Renal pelvis (tissue), 4 donors: ENCODE results near the gene ISOC2. TPM values are rescaled to one million over a fixed set of nuclear protein-coding genes. Genes with fewer than 3 reads are reported as not detected.
"Not testable (repeated sequence)": the region's sequence is repeated elsewhere in the genome, so short reads cannot be mapped to it uniquely, and the experiment has no call there.

Source experiments
- DNase-seq: peaks from one replicate; pipeline ENCODE4 v3.0.0-alpha.2; 2013
- polyA plus RNA-seq, 3 donors: library from polyadenylated mRNA; unstranded; fragments of 120-200 nt; gene quantifications; one replicate each; pipeline ENCODE4 v1.2.1, GENCODE V29; 2013; ENCODE audit not compliant: insufficient read length in 3 of 3

ISOC2 gene
- polyA plus RNA-seq, 3 donors = 42.6 to 52.1 (median 50.0) TPM

GRCh38 chr19:55410168-55410567, 51.3 kb downstream of the ISOC2 start:
- DNase-seq = no peak

DNA sequence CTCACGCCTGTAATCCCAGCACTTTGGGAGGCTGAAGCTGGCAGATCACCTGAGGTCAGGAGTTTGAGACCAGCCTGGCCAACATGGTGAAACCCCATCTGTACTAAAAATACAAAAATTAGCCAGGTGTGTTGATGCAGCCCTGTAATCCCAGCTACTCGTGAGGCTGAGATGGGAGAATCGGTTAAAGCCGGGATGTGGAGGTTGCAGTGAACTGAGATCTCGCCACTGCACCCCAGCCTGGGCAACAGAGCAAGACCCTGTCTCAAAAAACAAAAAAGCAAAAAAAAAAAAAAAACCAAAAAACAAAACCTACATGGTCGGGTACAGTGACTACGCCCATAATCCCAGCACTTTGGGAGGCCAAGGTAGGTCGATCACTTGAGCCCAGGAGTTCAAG, 52.3 kb downstream of the ISOC2 start:
- not testable (repeated sequence) for DNase-seq

- no peak for DNase-seq
Observed at GRCh38 chr19:55408533-55408872, 52.9 kb downstream of the ISOC2 start.

DNA sequence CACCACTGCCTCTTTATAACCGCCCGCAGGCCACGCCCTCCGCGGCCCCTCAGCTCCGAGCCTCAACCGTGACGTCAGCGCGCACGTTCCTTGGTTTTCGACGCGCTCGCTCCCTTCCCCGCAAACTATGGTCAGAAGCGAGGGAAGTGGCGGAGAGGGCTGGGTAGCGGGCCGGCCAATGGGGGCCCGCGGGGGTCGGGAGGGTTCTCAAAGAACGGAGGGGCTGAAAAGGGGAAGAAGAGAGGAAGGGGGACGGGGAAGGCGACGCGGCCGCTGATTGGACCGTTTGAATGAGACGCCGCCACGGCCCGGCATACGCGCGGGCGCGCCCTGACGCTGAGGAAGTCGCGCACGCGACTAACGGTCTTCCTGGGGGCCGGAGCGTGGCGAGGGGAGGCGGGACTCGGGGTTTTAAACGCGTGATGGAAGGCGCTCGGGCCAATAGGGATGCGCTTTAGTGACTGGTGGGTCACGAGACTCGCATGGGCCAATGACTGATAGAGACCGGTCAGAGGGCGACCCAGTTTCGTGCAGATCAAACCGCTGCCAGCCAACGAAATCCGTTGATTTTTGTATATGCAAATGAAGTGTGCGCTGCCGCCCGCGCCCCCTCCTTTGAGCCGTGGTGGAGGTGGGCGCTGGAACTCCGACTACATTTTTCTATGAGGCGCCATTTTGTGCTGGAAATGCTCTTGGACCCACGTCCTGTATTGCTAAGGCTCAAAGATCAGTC, 53.5 kb downstream of the ISOC2 start:
- DNase-seq = peak; percentile 99

GRCh38 chr19:55407550-55407799, 54.0 kb downstream of the ISOC2 start, which contains the start of gene UBE2S:
UBE2S (minus strand) TSS chr19:55407788; CDS start chr19:55407589, 199 bp downstream.
- DNase-seq = not testable (repeated sequence)

GRCh38 chr19:55406826-55407549, 54.5 kb downstream of the ISOC2 start:
- peak; percentile 8 for DNase-seq

DNA sequence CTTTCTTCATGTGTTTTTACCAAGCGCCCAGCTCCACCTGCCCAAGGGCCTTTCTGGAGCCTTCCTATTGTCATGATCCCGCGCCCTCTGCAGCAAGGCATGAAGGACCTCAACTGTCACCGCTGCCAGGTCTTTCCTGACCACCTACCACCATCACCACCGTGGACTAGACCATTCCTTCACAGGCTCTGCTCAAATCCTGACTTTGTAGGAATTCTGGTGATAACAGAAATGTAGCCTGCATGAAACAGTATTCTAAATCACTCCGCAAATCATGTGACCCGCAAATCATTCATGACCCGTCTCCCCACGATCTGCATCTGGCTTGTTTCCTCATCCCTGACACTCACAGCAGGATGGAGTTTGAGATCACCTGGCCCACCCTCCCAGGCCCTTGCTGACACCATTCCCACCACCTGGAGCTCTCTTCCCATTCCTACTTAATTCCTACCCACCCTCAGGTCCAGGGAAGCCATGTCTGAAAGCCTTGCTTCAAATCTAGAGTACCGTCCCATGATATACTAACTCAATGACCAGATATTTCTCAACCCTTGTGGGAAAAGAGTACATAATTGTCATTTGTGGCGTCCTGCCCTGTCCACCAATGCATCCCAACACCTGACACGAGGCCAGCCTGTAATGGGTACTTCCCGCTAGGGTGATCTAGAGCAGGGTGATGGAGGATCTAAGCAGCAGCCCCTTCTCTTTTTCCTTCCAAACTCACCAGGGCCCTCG, 55.2 kb downstream of the ISOC2 start:
- no peak for DNase-seq

DNA sequence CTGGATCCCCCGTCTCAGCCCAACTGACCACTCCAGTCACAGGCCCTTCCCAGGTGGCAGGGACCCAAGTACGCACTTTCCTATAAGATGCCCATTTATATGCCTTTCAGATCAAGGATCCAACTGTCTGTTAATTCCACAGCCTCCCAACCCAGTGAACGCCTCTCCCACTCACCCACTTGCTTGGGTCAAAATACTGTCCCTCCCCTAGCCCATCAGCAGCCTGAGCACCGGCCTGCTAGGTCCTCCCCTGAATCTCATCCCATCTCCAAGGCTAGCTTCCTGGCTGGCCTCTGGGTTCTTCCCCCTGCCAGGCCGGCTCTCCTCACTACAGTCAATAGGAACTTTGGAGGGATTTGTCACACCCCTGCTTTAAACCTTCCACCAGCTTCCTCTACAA, 55.8 kb downstream of the ISOC2 start:
- no peak for DNase-seq

Other genes with a start within 250 kb of the ISOC2 start
- gene TMEM86B, start 232.9 kb downstream of the ISOC2 start, polyA plus RNA-seq = 1 to 10 TPM; 4.4 to 6.5 (median 4.6) TPM
- gene PPP6R1, start 202.6 kb downstream of the ISOC2 start, polyA plus RNA-seq = 10 to 100 TPM; 48.3 to 52.8 (median 52.6) TPM
- gene HSPBP1, start 181.5 kb downstream of the ISOC2 start, polyA plus RNA-seq = 10 to 100 TPM; 36.4 to 49.5 (median 42.5) TPM
- gene BRSK1, start 177.6 kb downstream of the ISOC2 start, polyA plus RNA-seq = 10 to 100 TPM; 11.5 to 18.7 (median 16.5) TPM
- gene TMEM150B, start 136.3 kb downstream of the ISOC2 start, polyA plus RNA-seq = 1 to 10 TPM; 1.4 to 1.6 (median 1.6) TPM
- gene KMT5C, start 121.8 kb downstream of the ISOC2 start, polyA plus RNA-seq = 10 to 100 TPM; 21.5 to 37.2 (median 33.0) TPM
- 1 to 10 TPM in 2 of 3 donors, under 1 TPM in 1; 0.97 to 2.0 (median 1.3) TPM for gene COX6B2, start 106.9 kb downstream of the ISOC2 start, polyA plus RNA-seq
- gene GARIN5B, start 98.4 kb downstream of the ISOC2 start, polyA plus RNA-seq = under 1 TPM; 0.13 to 0.31 (median 0.14) TPM
- 1 to 10 TPM; 1.2 to 2.0 (median 1.5) TPM for gene IL11, start 91.2 kb downstream of the ISOC2 start, polyA plus RNA-seq
- under 1 TPM; 0.41 to 0.81 (median 0.55) TPM for gene TMEM190, start 84.8 kb downstream of the ISOC2 start, polyA plus RNA-seq
- gene TMEM238, start 77.3 kb downstream of the ISOC2 start, polyA plus RNA-seq = 1 to 10 TPM in 1 of 3 donors, under 1 TPM in 2; 0.61 to 1.2 (median 0.91) TPM
- gene RPL28, start 75.7 kb downstream of the ISOC2 start, polyA plus RNA-seq = 1,000 to 10,000 TPM; 1,015 to 1,277 (median 1,113) TPM
- 10 to 100 TPM; 45.2 to 74.8 (median 57.4) TPM for gene UBE2S, start 53.9 kb downstream of the ISOC2 start, polyA plus RNA-seq
- under 1 TPM; 0.10 to 0.31 (median 0.26) TPM for gene SHISA7, start 18.3 kb downstream of the ISOC2 start, polyA plus RNA-seq
- not detected for gene C19orf85, start 3.1 kb upstream of the ISOC2 start, polyA plus RNA-seq
- gene ZNF628, start 15.0 kb upstream of the ISOC2 start, polyA plus RNA-seq = 1 to 10 TPM; 5.1 to 6.8 (median 5.2) TPM
- 10 to 100 TPM; 45.7 to 58.9 (median 58.8) TPM for gene NAT14, start 23.5 kb upstream of the ISOC2 start, polyA plus RNA-seq
- gene SSC5D, start 26.8 kb upstream of the ISOC2 start, polyA plus RNA-seq = 1 to 10 TPM; 1.6 to 4.1 (median 2.1) TPM
- 1 to 10 TPM in 2 of 3 donors, under 1 TPM in 1; 0.99 to 2.3 (median 1.5) TPM for gene SBK2, start 75.5 kb upstream of the ISOC2 start, polyA plus RNA-seq
- gene SBK3, start 83.9 kb upstream of the ISOC2 start, polyA plus RNA-seq = under 1 TPM in 2 of 3 donors, not detected in 1; 0.11 to 0.44 TPM
- gene ZNF579, start 119.2 kb upstream of the ISOC2 start, polyA plus RNA-seq = 10 to 100 TPM; 21.5 to 23.7 (median 22.9) TPM
- gene FIZ1, start 137.9 kb upstream of the ISOC2 start, polyA plus RNA-seq = 10 to 100 TPM; 25.2 to 27.9 (median 25.6) TPM
- gene ZNF524, start 138.6 kb upstream of the ISOC2 start, polyA plus RNA-seq = 10 to 100 TPM; 10.5 to 13.2 (median 12.4) TPM
- gene ZNF865, start 144.0 kb upstream of the ISOC2 start, polyA plus RNA-seq = 10 to 100 TPM in 2 of 3 donors, 1 to 10 TPM in 1; 9.9 to 13.5 (median 11.6) TPM
- gene ZNF784, start 162.9 kb upstream of the ISOC2 start, polyA plus RNA-seq = 10 to 100 TPM; 13.6 to 15.9 (median 13.9) TPM
- gene ZNF580, start 179.4 kb upstream of the ISOC2 start, polyA plus RNA-seq = 10 to 100 TPM; 55.8 to 60.5 (median 57.3) TPM
- gene ZNF581, start 182.0 kb upstream of the ISOC2 start, polyA plus RNA-seq = 10 to 100 TPM; 28.3 to 35.1 (median 32.8) TPM
- gene CCDC106, start 186.6 kb upstream of the ISOC2 start, polyA plus RNA-seq = 10 to 100 TPM; 28.0 to 30.2 (median 28.2) TPM
- 100 to 1,000 TPM; 198 to 235 (median 219) TPM for gene U2AF2, start 193.4 kb upstream of the ISOC2 start, polyA plus RNA-seq
- gene EPN1, start 213.6 kb upstream of the ISOC2 start, polyA plus RNA-seq = 100 to 1,000 TPM; 123 to 173 (median 140) TPM